GM21737 (cell line): Measurements from ENCODE around the gene NFE2L1.
A peak's percentile ranks its signal among the peaks of the same experiment; 100 is the strongest.
"Not testable (repeated sequence)": the region's sequence is repeated elsewhere in the genome, so short reads cannot be mapped to it uniquely, and the experiment has no call there.

Experiments used
- ATAC-seq: cut with Tn5 transposase; IDR thresholded peaks from one replicate; pipeline ENCODE4 v1.9.1; 2021; ENCODE audit warnings: mild to moderate bottlenecking, moderate library complexity; ENCODE audit not compliant: unreplicated experiment

NFE2L1 gene

DNA sequence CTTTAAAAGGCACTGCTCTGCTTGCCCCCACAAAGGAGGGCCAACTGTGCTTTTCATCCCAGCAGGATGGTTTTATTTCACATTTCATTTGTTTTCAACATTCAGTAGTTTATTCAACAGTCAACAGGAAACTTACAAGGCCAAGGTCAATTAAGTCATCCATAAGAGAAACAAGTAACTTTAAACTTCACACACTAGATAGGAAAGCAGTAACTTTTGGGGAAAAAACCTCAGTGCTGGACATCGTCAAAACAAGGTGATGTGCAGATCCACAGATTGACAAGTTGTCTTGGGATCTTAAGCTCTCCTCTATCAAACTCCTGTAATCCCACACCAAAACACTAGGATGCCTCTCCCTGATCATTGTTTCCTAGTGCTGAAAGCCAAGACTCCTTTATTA lies 18.5 kb downstream of the NFE2L1 start:
- no peak for ATAC-seq

DNA sequence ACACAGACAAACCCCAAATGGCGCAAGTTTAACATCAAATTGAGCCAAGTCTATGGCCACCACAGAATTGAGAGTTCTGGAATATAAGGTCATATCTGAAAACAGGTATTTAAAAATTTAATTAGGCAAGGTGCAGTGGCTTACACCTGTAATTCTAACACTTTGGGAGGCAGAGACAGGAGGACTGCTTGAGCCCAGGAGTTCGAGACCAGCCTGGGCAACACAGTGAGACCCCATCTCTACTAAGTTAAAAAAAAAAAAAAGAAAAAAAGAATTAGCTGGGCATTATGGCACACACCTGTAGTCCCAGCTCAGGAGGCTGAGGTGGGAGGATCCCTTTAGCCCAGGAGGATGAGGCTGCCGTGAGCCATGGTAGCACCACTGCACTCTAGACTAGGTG lies 19.1 kb downstream of the NFE2L1 start:
- no peak for ATAC-seq

DNA sequence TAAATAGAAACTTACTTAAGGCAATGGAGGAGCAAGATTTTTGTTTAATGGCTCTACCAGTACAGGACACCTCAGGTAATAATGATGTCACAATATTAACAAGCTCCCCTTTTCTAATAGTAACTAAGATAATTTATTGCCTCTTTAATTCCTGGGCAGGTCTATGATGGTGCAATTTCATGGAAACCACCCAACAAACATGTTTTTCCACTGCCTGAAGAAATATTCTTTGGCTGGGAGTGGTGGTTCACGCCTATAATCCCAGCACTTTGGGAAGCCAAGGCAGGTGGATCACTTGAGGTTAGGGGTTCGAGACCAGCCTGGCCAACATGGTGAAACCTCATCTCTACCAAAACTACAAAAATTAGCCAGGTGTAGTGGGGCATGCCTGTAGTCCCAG lies 19.6 kb downstream of the NFE2L1 start:
- ATAC-seq: not testable (repeated sequence)

DNA sequence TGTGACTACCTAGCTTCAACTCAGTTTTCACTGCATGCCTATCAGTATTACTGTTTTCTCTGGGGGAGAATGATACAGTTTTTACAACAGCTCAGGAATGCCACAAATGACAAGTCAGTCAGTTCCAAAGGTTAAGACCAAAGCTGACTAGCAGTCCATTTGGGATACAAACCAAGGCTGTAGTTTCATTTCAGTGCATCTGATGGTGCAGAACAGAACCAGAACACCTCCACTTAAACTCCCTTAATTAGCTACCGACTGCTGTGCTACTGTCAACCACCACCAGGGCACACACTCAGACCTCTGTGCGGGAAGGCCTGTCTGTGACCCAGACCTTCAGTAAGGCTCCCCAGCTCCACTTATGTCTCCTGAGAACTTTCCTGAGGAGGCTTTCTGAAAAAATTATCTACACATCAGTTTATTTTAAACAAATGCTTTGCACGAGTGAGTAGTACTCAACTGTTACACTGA lies 20.4 kb downstream of the NFE2L1 start:
- ATAC-seq: no peak

DNA sequence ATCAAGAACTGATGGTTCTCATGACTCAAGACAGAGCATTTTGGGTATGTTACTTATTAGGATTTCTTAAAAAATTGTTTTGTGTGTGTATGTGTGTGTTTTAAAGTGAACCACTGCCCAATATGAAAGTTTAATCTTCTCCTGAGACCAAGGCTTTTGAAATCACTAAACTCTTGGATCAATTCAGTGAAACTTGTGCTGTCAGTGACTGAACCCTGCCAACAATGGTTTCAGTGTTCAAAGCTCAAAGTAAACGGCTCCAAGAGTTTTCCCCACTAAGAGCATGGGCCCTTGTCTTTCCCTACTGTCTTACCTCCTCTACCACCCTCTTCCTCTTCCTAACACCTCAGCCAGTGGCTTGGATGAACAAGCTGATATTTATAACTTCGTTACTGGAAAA lies 22.0 kb downstream of the NFE2L1 start:
- ATAC-seq: no peak

DNA sequence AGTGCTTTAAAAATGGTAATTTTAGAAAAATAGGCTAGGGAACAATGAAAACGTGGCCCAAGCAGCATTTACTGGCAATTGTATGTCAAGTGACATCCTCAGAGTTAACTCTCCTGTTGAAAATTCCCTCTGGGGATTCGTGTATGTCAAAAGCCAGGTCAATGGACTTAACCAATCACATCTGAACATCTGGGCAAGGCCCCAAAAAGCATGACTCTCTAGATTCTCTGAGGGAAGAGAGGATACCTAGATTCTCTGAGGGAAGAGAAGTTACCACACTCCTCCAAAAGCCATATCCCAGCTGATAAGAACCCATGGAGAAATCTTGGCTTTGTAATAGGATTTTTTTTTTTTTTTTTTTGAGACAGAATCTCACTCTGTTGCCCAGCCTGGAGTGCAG lies 23.5 kb downstream of the NFE2L1 start:
- ATAC-seq: no peak

DNA sequence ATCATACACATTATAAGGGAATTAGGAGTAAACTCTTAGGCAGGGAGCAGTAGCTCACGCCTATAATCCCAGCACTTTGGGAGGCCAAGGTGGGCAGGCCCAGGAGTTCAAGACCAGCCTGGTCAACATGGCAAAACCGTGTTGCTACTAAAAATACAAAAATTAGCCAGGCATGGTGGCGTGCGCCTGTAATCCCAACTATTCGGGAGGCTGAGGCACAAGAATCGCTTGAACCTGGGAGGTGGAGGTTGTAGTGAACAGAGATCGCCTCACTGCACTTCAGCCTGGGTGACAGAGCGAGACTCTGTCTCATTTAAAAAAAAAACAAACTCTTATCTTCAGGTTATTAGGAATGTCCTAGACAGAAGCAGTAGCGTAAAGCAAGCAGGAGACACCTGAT lies 24.7 kb downstream of the NFE2L1 start:
- ATAC-seq: not testable (repeated sequence)

DNA sequence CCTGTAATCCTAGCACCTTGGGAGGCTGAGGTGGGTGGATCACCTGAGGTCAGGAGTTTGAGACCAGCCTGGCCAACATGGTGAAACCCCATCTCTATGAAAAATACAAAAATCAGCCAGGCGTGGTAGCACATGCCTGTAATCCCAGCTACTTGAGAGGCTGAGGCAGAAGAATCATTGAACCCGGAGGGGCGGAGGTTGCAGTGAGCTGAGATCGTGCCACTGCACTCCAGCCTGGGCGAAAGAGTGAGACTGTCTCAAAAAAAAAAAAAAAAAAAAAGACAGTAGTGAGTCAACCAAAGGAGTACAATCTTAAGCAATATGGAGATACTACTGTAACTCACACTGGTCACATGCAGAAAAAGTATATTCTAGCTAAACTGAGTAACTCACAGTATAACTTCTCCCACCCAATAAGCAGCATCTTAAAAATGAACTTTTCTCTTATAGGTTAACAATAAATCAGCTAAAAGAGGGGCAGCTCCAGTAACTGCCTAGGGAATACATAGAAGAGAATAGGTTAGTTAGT lies 25.5 kb downstream of the NFE2L1 start:
- not testable (repeated sequence) for ATAC-seq

DNA sequence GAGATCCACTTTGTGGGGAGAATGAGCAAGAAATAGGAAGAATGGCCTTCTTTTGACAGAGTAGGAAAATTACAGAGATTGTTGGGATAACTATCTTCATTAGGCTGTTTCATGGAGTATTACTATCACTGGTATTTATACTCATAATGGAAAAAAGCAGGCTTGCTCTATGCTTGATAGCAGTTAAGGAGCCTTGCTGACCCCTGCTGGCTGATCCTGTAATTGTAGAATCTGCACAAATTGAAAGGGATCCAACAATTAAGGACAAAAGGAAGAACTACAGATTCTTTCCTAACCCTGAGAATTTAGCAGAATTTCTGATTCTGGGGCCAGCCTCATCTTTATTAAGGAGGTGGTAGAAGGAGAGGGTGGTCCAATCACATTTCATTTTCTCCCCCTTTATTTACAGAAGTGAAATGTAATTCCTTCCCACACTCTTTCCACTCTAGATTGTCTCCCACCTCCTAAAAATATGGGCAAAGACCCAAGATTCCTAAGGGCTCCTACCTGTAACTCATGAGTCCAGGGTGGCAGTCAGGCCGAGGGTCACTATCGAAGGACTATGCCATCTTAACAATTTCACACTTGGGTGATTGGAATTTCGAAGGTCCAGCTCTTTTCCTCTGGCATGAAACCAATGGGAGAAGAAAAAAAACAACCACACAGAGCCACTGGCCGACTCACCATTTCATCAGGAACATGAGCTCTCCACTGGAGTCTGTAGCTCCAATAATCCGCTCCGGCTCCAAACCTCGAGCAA lies 26.3 kb downstream of the NFE2L1 start:
- ATAC-seq: no peak

DNA sequence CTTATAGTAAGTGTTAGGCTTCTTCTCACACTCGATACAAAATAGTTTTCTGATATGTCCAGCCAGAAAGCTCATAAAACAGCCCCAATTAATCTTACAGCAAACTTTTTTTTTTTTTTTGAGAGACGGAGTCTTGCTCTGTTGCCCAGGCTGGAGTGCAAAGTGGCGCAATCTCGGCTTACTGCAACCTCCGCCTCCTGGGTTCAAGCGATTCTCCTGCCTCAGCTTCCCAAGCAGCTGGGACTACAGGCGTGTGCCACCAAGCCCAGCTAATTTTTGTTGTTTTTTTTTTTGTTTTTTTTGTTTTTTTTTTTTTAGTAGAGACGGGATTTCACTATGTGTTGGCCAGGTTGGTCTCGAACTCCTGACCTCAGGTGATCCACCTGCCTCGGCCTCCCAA lies 29.0 kb downstream of the NFE2L1 start:
- ATAC-seq: not testable (repeated sequence)

DNA sequence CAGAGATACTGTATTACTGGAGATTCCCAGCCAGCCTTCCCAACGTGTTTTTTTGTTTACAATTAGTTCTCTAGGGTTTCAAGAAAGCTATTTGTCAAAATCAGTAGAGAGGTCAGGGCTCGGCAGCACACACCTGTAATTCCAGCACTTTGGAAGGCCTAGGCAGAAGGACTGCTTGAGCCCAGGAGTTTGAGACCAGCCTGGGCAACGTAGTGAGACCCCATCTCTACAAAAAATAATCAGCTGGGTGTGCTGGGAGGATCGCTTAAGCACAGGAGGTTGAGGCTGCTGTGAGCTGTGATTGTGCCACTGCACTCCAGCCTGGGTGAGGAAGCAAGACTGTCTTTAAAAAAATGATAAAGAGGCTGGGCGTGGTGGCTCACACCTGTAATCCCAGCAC lies 33.7 kb downstream of the NFE2L1 start:
- no peak for ATAC-seq

DNA sequence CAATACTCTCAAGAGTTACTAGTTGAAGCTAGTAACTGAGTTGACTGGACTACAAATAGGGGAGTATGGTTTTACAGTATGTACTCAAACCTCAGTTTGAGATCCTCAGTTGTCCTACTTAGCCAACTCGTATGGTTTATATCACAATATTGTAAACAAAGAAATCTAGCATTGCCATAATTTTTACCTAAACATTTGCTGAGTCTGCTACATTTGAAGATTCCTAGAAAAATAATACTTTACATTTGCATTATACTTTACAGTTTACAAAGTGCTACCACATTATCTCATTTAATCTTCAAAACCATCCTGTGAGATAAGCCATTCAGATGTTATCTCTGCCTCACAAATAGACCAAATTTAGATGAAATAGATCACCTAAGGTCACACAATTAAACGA lies 36.8 kb downstream of the NFE2L1 start:
- ATAC-seq: no peak

DNA sequence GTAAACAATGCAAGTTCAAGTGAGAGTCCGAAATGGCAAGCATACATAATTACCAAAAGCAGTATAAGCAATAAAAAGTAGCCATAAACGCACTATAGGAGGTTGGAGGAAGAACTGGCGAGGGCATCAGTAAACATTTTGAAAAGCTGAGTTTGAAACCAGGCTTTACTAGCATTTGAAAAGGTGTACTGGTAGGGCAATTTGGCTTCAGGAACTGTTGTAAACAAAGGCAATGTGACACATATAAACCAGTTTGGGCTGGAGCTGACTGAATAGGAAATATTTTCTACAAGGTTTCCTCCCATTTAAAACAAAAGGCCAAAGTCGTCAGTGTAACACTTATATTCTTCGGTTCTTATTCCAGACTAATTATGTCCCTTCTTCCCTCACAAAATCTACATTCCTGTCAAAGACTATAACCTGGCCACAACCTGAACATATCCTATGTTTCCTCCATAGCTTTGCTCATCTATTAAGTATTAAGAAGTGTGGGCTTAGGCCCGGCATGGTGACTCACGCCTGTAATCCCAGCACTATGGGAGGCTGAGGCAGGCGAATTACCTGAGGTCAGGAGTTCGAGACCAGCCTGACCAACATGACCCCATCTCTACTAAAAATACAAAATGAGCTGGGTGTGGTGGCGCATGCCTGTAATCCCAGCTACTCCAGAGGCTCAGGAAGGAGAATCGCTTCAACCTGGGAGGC lies 45.3 kb downstream of the NFE2L1 start:
- no peak for ATAC-seq

DNA sequence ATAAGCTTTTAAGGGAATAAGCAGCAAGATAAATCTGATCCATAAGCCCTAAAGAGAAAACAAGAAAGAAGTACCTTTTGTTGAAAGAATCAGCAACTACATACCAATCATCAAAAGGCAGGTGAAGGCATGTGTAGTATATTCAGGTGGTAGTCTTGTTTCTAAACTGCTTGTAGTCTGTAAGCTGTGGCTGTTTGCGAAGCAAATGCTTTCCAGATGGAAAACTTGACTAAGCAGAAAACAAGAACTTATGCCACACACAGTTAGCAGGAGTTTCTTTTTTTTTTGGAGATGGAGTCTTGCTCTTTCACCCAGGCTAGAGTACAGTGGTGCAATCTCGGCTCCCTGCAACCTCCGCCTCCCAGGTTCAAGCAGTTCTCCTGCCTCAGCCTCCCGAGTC lies 47.5 kb downstream of the NFE2L1 start:
- ATAC-seq: no peak

DNA sequence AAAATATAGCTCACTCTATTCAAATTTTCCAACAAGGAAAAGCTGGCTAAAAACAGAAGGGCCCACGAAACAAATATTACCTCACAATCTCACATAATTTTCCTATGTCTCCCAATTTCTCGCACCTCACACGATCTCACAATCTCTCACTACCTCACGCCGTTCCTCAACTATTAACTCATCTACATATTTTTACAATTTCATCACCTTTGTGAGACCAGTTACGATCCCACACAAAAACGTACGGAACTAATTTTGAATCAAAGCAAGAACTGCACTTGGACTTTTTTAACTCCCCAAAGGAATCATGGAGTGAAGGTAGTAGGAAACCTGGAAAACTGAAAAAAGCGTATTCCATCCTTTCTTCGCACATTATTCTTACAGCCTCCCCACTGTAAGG lies 52.0 kb downstream of the NFE2L1 start:
- no peak for ATAC-seq

DNA sequence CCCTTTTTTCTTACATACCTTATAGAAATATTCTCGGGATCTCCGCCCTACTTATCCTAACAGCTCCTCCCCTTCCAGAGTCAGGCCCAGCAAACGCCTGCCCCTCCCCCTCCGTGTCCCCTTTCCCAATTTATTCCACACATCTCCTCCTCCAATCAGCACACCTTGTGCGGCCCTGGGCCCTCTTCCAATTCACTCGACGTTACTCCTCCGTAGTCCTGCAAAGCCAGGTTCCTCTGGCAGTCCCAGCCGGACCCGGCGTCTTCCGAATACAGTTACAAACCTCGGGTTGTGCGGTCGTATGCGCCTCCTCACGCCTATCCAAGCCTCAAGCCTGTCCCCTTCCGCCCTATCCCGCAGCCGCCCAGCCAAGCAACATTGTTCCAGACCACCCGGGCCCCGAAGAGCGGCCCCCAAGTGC lies 52.4 kb downstream of the NFE2L1 start:
- peak; percentile 7 for ATAC-seq

DNA sequence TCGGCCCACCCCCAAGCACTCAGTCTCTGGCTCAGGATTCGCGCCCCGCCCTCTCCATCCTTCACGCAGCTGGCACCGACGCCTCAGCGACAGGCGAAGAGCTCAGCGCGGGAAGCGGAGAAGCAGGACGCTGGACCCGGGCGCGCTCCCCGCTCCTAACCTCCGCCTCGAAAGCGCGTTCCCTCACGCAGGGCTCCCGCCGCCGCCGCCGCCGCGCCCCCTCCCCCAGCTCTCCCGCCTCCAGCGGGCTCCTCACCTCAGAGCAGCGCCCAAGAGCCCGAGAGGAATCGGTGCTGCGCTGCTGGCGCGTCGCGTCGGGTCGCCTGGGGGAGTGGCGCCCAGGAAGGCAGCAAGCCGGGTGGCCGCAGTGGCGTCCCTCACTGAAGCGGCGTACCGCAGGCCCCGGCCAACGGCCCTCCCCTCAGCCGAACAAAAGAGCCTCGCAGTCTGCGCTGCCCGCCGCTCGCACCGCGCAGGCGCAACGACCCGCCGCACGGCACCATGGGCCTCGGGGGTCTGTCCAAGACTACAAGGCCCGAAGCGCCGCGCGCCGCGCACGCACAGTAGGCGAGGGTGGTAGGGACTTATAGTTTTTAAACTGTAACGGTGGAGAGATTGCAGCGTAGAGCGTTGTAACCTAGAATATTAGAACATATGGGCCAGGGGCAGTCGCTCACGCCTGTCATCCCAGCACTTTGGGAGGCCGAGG lies 53.0 kb downstream of the NFE2L1 start, which contains the start of gene CBX1:
CBX1 (minus strand) TSS at position 467 of the 709 bp plus-strand sequence. CDS start 24,474 bp downstream, outside the sequence.
- ATAC-seq: peak; percentile 84

DNA sequence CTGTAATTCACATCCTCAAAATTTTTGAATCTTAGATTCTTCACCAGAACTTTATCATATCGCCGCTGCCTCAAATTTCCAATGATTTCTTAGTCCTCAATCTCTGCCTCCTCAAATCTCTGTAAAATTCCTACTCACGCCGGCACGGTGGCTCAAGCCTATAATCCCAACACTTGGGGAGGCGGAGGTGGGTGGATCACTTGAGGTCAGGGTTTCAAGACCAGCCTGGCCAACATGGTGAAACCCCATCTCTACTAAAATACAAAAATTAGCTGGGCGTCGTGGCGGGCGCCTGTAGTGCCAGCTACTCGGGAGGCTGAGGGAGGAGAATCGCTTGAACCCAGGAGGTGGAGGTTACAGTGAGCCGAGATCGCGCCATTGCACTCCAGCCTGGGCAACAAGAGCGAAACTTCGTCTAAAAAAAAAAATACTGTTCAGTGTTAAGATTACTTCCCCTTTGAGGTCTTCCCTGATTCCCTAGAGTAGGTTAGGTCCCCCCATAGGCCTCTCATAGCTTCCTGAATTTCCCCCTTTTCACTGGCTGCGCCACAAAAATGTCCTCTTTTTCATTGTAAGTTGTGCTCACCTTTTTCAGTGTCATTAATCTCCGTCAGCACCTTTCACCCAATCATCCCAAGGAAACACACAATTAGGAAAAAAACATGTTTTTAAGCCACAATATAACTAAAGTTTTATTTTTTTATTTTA lies 54.0 kb downstream of the NFE2L1 start:
- no peak for ATAC-seq

DNA sequence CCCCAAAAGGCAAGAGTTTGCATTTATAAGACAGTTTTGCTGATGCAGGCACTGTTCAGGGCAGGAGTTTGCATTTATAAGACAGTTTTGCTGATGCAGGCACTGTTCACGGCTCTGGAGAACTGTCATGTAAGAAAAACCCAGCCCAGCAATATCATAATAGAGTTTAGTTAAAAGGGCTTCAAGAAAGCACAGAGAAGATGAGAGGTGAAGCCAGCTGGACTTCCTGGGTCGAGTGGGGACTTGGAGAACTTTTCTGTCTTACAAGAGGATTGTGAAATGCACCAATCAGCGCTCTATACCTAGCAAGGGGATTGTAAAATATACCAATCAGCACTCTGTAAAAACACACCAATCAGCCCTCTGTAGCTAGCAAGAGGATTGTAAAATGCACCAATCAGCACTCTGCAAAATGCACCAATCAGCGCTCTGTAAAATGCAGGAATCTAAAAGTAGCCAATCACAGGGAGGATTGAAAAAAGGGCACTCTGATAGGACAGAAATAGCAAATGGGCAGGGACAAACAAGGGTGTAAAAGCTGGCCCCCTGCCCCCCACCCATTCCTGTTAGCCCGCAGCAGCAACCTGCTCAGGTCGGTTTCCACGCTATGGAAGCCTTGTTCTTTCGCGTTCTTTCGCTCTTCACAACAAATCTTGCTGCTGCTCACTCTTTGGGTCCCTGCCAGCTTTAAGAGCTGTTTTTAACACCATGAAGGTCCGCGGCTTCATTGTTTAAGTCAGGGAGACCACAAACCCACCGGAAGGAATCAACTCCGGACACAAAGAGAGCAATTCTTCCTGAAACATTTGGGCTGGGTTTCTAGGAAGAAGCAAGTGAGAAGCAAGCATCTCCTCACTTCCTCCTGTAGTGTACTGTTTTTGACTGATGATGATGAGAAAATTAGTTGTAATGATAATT lies 54.9 kb downstream of the NFE2L1 start:
- no peak for ATAC-seq

DNA sequence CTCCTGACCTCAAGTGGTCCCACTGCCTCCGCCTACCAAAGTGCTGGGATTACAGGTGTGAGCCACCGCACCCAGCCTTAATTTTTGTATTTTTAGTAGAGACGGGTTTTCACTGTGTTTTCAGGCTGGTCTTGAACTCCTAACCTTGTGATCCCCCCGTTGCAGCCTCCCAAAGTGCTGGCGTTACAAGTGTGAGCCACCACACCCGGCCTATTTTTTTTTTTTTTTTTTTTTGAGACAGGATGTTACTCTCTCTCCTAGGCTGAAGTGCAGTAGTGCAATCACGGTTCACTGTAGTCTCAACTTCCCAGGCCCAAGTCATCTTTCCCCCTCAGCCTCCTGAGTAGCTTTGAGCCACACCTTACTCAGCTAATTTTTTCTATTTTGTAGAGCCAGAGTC lies 56.3 kb downstream of the NFE2L1 start:
- ATAC-seq: no peak
